ENCODE results near the gene SLC25A52.
"Not testable (repeated sequence)": the region's sequence is repeated elsewhere in the genome, so short reads cannot be mapped to it uniquely, and the experiment has no call there.

Gene SLC25A52

DNA sequence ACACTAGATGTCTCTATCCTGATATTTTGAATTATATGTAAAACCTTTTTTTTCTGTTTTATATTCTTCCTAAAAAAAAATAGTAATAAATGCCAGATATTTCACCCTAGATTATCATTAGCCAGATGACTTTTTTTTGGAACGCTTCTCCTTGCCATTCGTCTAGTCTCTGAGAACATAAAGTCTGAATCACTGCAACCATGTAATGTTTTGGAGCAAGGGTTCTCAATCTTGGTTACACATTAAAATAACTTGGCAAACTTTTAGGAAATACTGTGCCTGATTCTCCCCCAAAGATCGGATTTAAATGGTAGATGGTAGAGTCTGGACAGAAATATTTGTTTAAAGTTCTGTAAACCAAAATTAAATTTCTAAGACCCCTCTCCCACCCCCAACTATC lies 21.0 kb downstream of the SLC25A52 start:
- DNase-seq = no peak

DNA sequence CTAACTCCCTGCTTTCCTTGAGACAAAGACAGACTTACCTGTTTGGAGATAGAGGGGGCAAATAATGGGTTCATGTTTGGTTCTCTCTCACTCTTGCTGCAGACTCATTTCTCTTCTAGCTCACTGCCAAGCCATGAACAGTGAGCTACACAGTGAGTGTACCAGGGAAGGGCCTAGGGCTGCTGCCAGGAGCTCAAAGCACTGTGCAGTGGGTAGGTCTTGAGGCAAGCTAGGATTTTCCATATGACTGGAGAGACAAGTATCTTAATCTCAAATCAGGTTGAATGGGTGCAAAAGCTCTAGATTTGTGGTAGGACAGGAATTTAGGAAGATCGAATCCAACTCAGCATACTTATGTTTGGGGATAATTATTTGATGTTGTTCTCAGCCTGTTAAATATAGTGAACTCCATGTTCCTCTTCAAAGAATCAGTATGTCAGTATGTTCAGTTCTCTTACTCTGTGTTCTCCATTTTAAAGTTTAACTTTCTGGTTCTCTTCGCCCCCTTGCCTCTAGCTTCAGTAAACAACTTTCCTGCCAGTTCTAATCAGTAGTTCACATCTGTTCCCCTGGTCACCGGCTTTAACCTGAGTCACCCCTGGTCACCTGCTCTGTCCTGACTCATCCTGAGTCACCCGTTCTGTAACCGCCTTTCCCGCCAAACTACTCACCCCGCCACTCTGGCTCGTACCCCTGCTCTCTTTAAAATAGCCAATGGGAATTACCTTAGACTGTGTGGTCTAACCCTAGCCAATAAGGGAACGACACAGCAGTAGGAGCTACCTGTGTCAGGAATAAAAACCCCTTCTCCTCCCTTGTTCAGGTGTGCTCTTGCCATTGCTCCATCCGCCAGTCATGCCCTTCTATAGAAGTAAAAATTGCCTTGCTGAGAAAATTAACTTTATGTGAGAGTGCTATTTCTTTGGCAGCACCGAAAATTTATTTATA lies 21.9 kb downstream of the SLC25A52 start:
- no peak for DNase-seq

- no peak for DNase-seq
Measured at GRCh38 chr18:31736630-31737029, 24.1 kb downstream of the SLC25A52 start.

- no peak for DNase-seq
Measured at GRCh38 chr18:31731628-31732027, 29.1 kb downstream of the SLC25A52 start.

DNA sequence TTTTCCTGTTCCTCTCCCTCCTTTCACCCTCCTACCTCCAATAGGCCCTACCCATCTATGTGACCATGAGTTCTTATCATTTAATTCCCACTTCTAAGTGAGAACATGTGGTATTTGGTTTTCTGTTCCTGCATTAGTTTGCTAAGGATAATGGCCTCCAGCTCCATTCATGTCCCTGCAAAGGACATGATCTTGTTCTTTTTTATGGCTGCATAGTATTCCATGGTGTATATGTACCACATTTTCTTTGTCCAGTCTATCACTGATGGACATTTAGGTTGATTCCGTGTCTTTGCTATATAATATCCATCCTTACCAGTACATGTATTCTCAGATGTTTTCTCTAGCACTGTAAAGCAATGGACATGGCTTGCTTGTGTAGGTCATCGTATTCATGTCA lies 31.5 kb downstream of the SLC25A52 start:
- DNase-seq = not testable (repeated sequence)

GRCh38 chr18:31723990-31724711 lies 36.5 kb downstream of the SLC25A52 start:
- no peak for DNase-seq

- DNase-seq = no peak
Measured at GRCh38 chr18:31723639-31723989, 37.1 kb downstream of the SLC25A52 start.

DNA sequence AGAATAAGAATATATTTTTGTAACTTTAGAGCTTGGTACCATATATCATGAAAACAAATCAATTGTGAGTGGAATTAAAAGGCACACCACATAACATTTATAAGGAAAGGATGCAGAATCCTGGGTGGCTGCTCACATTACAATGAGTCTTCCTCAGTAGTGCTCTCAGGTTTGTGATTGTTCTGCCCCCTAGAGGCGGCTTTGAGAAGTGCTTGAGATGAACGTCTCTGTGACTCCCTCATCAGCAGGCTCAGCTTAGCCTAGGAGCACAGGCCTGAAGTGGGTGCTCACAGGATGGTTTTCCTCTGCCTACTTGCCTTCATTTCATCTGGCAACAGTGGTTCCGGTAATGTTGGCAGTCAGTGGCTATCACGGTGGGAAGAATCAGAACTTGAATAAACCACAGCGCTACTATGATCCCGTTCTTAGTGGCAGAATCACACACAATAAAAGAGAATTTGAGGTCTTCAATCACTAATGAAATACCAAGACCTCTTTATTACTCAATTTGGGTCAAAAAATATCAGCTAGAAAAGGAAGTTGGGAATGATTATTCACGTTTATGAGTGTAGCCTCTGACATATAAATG lies 38.2 kb downstream of the SLC25A52 start:
- DNase-seq = peak; percentile 46

GRCh38 chr18:31721601-31722000 lies 39.1 kb downstream of the SLC25A52 start:
- no peak for DNase-seq

DNA sequence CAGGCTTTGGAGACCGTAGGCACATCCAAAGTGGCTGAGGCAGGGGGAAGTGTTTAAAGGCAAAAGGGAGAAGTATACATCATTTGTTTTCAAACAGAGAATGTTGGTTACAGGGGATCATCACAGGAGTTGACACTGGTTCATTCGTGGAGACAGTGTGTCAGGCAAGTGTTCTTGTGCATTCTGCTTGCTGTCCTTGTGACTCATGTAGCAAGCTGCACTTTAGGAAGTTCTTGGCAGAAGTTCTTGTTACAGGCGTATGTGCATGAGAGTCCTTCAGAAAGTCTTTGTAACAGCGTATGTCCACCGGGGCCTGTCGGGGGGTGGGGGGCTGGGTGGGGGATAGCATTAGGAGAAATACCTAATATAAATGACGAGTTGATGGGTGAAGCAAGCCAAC lies 39.8 kb downstream of the SLC25A52 start:
- no peak for DNase-seq

DNA sequence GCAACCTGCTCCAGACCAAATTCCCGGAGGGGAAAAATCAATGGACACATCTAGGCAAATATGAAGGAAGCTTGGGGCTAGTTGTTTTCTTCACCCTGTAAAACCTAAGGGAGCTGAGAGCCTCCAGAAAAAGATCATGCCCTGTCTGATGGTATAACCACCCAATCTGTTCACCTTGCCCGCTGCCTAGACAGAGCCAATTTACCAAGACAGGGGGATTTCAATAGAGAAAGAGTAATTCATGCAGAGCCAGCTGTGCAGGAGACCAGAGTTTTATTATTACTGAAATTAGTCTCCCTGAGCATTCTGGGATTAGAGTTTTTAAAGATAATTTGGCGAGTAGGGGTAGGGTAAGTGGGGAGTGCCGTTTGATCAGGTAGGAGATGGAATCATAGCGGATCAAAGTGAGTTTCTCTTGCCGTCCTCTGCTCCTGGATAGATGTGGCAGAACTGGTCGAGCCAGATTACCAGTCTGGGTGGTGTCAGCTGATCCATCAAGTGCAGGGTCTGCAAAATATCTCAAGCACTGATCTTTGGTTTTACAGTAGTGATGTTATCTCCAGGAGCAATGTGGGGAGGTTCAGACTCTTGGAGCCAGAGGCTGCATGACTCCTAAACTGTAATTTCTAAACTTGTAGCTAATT lies 41.2 kb downstream of the SLC25A52 start:
- no peak for DNase-seq

DNA sequence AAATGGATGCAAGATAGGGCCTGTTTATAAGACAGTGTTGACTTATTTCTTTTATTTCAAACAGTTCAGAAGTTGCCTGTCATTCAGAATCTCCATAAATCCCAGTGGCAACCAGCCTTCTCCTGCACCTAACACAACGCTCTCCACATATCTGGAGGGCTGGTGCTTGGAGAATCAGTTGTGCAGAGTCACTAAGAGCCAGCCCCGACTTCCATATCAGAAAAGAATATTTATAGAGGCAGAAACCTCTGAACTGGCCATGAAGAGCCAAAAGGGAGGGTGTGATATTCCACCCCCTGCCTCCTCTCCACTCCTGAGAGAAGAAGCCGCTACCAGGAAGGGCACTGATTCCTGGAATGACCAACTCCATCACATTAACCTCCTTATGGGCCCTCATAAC lies 42.3 kb downstream of the SLC25A52 start:
- no peak for DNase-seq

GRCh38 chr18:31716362-31716761 lies 44.3 kb downstream of the SLC25A52 start:
- no peak for DNase-seq

DNA sequence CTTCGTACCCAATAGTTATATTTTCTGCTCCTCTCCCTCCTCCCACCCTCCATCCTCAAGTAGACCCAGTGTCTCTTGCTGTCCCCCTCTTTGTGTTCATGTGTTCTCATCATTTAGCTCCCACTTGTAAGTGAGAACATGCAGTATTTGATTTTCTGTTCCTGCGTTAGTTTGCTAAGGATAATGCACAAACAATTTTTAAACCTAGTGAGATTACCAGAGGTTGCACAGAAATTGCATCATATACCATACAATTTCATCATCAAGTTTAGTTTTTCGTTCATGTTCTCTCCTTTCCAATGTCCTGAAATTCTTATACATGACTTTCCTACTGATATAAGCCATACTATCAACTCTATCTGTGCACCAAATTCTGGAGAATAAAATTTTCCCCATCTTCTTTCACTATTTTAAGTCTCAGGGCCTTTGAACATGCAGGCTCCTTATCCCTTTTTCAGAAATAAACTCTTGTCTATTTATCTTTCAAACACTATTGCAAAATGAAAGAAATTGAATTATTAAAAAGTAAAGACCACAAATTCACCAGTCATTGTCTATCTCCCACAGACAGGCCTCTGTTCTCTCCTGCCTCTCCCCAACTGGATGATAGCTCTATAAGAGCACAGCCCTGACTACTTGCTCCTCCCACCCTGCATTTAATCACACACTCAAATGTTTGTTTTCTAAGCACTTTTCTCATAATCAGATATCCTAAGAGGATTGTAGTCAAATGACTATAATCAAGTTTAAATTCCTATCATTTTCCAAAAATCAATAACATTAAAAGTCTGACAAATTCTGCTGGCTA lies 49.1 kb downstream of the SLC25A52 start:
- peak; percentile 51 for DNase-seq

DNA sequence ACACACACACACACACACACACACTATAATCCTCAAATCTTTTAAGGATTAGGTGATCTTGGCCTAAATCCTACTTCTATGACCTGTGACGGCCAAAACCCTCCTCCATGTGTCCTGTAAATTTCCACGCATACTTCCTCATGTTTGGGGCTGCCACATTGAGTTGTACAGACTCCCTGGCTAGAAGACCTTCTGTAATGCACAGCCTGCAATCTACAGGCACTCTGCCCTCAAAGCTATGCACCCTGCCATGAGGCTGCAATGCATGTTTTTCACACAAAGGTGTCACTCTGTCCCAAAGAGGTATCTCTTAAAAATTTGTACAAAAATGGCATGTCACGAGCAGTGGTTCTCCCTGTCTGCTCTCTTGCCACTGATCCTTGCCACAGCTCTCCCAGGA lies 49.9 kb downstream of the SLC25A52 start:
- no peak for DNase-seq
